Measurements from ENCODE around the gene TRIM14.
"Not testable (repeated sequence)": the region's sequence is repeated elsewhere in the genome, so short reads cannot be mapped to it uniquely, and the experiment has no call there.

Gene TRIM14

GRCh38 chr9:98087420-98088354 is 31.3 kb downstream of the TRIM14 start:
- peak; percentile 63 for DNase-seq
- Mint-ChIP-seq H3K4me1 (ENCODE audit: low read depth) (peaks cover 31% of the 10 kb centered on the region), H3K27ac (no peak overlapping the region), H3K4me3 (no peak overlapping the region), H3K36me3 (ENCODE audit: low read depth) (peaks cover 80% of the 10 kb centered on the region), H3K27me3 (no peaks in the 10 kb centered on the region), H3K9me3 (no peaks in the 10 kb centered on the region)

GRCh38 chr9:98086461-98086860 is 32.6 kb downstream of the TRIM14 start:
- peak overlapping the region; percentile 71 for H3K27ac Mint-ChIP-seq
- H3K27me3 Mint-ChIP-seq = no peaks in the 10 kb centered on the region
- no peaks in the 10 kb centered on the region for H3K9me3 Mint-ChIP-seq
- no peak for DNase-seq
- H3K4me1 Mint-ChIP-seq (ENCODE audit: low read depth) = peaks cover 43% of the 10 kb centered on the region
- H3K36me3 Mint-ChIP-seq (ENCODE audit: low read depth) = peaks cover 83% of the 10 kb centered on the region
- no peak overlapping the region for H3K4me3 Mint-ChIP-seq

GRCh38 chr9:98085944-98086343 is 33.1 kb downstream of the TRIM14 start:
- no peak overlapping the region for H3K4me3 Mint-ChIP-seq
- no peaks in the 10 kb centered on the region for H3K27me3 Mint-ChIP-seq
- H3K27ac Mint-ChIP-seq = peak overlapping the region; percentile 71
- H3K4me1 Mint-ChIP-seq (ENCODE audit: low read depth) = peaks cover 49% of the 10 kb centered on the region
- H3K36me3 Mint-ChIP-seq (ENCODE audit: low read depth) = peaks cover 85% of the 10 kb centered on the region
- no peaks in the 10 kb centered on the region for H3K9me3 Mint-ChIP-seq
- no peak for DNase-seq

DNA sequence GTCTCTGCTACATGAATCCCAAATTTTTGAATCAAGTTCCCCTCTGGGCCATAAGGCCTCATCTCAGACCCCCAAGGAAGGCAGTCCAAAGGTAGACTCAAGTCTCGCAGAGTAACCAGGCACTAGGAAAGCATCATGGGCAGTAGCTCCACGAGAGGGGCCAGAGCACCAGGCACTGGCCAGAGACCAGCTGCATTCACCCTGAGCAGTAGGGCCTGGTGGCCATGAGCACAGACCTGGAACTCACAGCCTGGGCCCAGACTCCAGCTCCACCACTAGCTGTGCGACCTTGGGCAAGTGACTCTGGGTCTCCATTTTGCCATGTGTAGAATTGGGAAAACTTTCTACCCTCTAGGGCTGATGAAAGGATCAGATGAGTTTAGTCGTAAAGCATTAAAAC is 34.0 kb downstream of the TRIM14 start:
- Mint-ChIP-seq H3K36me3 (ENCODE audit: low read depth) (peaks cover 86% of the 10 kb centered on the region), H3K27ac (peak overlapping the region; percentile 71), H3K27me3 (no peaks in the 10 kb centered on the region), H3K9me3 (no peaks in the 10 kb centered on the region), H3K4me3 (no peak overlapping the region), H3K4me1 (ENCODE audit: low read depth) (peaks cover 50% of the 10 kb centered on the region)
- DNase-seq = no peak

- H3K27ac Mint-ChIP-seq = no peak overlapping the region
- H3K4me3 Mint-ChIP-seq = no peak overlapping the region
- no peaks in the 10 kb centered on the region for H3K27me3 Mint-ChIP-seq
- peaks cover 50% of the 10 kb centered on the region for H3K4me1 Mint-ChIP-seq (ENCODE audit: low read depth)
- no peak for DNase-seq
- H3K9me3 Mint-ChIP-seq = no peaks in the 10 kb centered on the region
- H3K36me3 Mint-ChIP-seq (ENCODE audit: low read depth) = peaks cover 83% of the 10 kb centered on the region
Measured at GRCh38 chr9:98084396-98084795, 34.6 kb downstream of the TRIM14 start.

DNA sequence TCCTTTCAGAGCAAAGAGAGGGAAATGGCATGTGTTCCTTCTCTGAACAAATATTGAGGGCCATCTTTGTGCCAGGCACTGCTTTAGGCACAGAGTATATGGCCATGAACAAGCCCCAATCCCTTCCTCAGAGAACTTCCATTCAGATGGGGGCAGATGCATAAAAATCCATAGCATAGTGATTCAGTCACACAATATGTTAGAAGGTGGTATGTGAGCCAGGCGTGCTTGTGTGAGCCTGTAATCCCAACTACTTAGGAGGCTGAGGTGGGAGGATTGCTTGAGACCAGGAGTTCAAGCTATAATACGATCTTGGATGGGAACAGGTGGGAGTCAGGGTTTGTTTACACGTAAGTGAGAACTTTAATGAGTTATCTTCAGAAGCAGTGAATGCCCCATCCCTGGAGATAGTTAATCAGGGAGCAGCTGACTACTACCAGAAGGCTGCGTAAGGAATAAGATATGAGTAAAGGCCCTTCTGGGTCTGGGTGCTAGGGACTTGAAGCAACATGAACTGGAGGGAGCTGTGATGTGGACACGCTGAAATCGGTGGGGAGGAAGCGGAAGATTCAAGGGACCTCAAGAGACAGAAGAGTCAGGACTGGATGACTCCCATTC is 35.3 kb downstream of the TRIM14 start:
- Mint-ChIP-seq H3K4me3 (no peak overlapping the region), H3K27me3 (no peaks in the 10 kb centered on the region), H3K36me3 (ENCODE audit: low read depth) (peaks cover 88% of the 10 kb centered on the region)

DNA sequence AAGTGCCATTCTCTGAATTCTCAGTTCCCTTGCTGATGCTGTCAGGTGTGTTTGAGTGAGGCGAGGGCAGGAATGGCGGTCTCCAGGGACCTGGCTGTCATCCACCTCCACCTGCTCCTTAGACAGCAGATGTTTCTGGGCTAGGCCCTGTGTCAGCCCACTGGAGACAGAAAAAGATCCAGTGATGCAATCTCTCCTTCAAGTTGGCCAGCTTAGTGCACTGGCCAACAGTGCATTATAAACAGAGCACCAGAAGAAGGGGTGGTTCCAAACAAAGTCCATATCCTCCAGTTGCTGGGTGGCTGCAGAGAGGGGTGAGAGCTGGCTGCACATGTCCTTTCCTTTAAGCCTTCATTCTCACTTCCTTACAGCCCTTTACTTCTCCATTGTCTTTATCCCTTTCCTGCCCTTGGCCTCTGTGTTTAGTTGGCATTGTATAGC is 35.9 kb downstream of the TRIM14 start:
- DNase-seq = no peak
- no peak overlapping the region for H3K4me3 Mint-ChIP-seq
- H3K27me3 Mint-ChIP-seq = no peaks in the 10 kb centered on the region
- no peaks in the 10 kb centered on the region for H3K9me3 Mint-ChIP-seq
- peaks cover 53% of the 10 kb centered on the region for H3K4me1 Mint-ChIP-seq (ENCODE audit: low read depth)
- H3K27ac Mint-ChIP-seq = peak overlapping the region; percentile 93
- peaks cover 88% of the 10 kb centered on the region for H3K36me3 Mint-ChIP-seq (ENCODE audit: low read depth)

More for the DNA sequence above, 35.3 kb downstream of the TRIM14 start:
- Mint-ChIP-seq H3K9me3 (no peaks in the 10 kb centered on the region), H3K27ac (peak overlapping the region; percentile 93), H3K4me1 (ENCODE audit: low read depth) (peaks cover 51% of the 10 kb centered on the region)
- DNase-seq = no peak

DNA sequence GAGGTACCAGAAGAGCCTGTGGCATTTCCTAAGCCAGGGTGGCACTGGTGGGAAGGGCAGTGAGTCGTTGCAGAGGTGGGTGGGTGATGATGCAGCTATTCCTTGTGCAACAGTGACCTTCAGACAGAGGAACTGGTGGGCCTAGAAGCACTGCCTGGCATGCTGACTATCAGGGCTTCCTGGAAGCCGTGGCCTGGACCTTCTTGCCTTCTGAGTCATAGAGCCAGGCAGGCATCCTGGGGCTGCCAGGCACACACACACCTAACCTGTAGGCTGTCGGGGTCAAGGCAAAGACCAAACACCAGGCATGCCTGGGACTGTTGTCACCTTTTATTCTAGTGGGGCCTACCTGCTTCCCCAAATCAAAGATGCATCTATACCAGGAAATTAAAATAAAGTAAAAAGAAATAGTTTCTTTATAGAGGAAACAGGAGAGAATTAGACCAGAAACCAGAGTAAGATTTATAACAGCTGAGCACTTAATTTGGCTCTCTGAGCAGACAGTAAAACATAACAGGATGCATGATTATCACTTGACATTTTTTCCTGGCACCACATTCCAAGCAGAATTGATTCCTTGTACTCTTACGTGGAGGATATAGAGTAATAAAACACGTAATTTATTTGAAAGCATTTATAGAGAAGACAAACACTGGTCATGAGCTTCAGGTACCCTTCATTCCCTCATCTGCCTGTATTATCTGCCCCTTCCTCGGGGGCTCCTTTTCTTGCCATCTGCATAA is 37.4 kb downstream of the TRIM14 start:
- no peak overlapping the region for H3K4me3 Mint-ChIP-seq
- peaks cover 59% of the 10 kb centered on the region for H3K4me1 Mint-ChIP-seq (ENCODE audit: low read depth)
- DNase-seq = peak; percentile 48

GRCh38 chr9:98080780-98081179 is 38.2 kb downstream of the TRIM14 start:
- peaks cover 87% of the 10 kb centered on the region for H3K36me3 Mint-ChIP-seq (ENCODE audit: low read depth)
- no peaks in the 10 kb centered on the region for H3K27me3 Mint-ChIP-seq
- H3K9me3 Mint-ChIP-seq = no peaks in the 10 kb centered on the region
- H3K4me1 Mint-ChIP-seq (ENCODE audit: low read depth) = peaks cover 58% of the 10 kb centered on the region
- peak overlapping the region; percentile 93 for H3K27ac Mint-ChIP-seq
- no peak for DNase-seq
- no peak overlapping the region for H3K4me3 Mint-ChIP-seq

More for the DNA sequence above, 37.4 kb downstream of the TRIM14 start:
- Mint-ChIP-seq H3K36me3 (ENCODE audit: low read depth) (peaks cover 94% of the 10 kb centered on the region), H3K9me3 (no peaks in the 10 kb centered on the region), H3K27me3 (no peaks in the 10 kb centered on the region), H3K27ac (peak overlapping the region; percentile 93)

DNA sequence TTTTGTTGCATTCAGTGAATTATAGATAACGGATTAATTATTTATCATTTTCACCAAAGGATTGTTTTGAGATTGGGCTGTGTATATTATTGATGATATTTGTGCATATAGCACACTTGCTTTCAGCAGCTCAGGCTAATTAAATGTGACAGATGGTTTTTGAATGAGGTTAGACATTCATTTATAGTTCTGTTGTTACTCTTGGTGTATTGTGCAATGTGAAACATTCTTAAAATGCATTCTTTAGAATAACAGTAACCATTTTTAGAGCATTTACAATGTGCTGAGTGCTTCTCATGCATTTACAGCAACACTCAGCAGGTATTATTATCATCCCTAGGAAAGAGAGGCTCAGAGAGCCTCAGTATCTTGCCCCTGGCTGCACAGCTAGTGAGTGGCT is 38.7 kb downstream of the TRIM14 start:
- Mint-ChIP-seq H3K36me3 (ENCODE audit: low read depth) (peaks cover 86% of the 10 kb centered on the region), H3K4me1 (ENCODE audit: low read depth) (peaks cover 60% of the 10 kb centered on the region), H3K27ac (peak overlapping the region; percentile 93), H3K27me3 (no peaks in the 10 kb centered on the region), H3K9me3 (no peaks in the 10 kb centered on the region), H3K4me3 (no peak overlapping the region)
- DNase-seq = no peak

- H3K4me1 Mint-ChIP-seq (ENCODE audit: low read depth) = peaks cover 73% of the 10 kb centered on the region
- no peaks in the 10 kb centered on the region for H3K9me3 Mint-ChIP-seq
- no peak overlapping the region for H3K4me3 Mint-ChIP-seq
- peaks cover 74% of the 10 kb centered on the region for H3K36me3 Mint-ChIP-seq (ENCODE audit: low read depth)
- no peak for DNase-seq
- H3K27ac Mint-ChIP-seq = peak overlapping the region; percentile 74
- no peaks in the 10 kb centered on the region for H3K27me3 Mint-ChIP-seq
Measured at GRCh38 chr9:98078895-98079294, 40.1 kb downstream of the TRIM14 start.

DNA sequence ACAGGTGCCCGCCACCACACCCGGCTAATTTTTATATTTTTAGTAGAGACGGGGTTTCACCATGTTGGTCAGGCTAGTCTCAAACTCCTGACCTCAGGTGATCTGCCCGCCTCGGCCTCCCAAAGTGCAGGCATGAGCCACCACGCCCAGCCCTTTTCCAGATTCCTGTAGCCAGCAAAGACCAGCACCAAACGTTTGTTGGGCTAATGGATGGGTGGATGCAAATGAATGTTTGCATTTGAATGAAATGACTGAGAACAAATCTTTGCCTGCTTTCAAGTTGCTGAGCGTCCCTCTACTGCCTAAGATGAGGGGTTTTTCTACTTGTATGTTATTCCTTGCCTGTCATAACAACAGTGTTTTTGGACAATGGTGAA is 42.5 kb downstream of the TRIM14 start:
- H3K27me3 Mint-ChIP-seq, DNase-seq, H3K9me3 Mint-ChIP-seq, H3K4me3 Mint-ChIP-seq: not testable (repeated sequence)
- Mint-ChIP-seq H3K27ac (peak overlapping the region; percentile 86), H3K4me1 (ENCODE audit: low read depth) (peaks cover 52% of the 10 kb centered on the region), H3K36me3 (ENCODE audit: low read depth) (peaks cover 51% of the 10 kb centered on the region)

DNA sequence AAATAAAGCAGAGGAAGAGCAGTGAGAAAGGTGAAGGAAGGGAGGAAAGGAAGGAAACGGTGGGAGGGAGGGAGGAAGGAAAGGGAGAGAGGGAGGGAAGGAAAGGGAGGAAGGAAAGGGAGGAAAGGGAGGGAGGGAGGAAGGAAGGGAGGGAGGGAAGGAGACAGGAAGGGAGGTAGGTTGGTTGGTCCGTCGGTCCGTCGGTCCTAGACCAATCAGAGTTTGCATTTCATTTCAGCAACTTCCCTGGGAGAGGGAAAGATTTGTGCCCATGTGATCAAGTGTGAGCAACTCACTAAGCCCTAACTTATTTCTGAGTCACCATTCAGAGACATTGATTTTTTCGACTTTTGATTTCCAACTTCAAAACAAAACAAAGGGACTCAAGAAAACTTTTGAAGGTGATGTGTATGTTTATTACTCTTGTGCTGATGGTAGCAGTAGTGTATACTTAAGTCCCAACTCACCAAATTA is 43.7 kb downstream of the TRIM14 start:
- peak overlapping the region; percentile 86 for H3K27ac Mint-ChIP-seq
- H3K27me3 Mint-ChIP-seq = no peaks in the 10 kb centered on the region
- H3K4me3 Mint-ChIP-seq = peak overlapping the region; percentile 18
- H3K36me3 Mint-ChIP-seq (ENCODE audit: low read depth) = peaks cover 47% of the 10 kb centered on the region
- no peaks in the 10 kb centered on the region for H3K9me3 Mint-ChIP-seq
- peaks cover 44% of the 10 kb centered on the region for H3K4me1 Mint-ChIP-seq (ENCODE audit: low read depth)
- DNase-seq = no peak

Measured in activated T-cell treated with anti-CD3 and anti-CD28 coated beads, Interleukin-2, amount 50 U/mL, for 24 hours (primary cell).